ENCODE measurements around the gene GCNT4.

DNA sequence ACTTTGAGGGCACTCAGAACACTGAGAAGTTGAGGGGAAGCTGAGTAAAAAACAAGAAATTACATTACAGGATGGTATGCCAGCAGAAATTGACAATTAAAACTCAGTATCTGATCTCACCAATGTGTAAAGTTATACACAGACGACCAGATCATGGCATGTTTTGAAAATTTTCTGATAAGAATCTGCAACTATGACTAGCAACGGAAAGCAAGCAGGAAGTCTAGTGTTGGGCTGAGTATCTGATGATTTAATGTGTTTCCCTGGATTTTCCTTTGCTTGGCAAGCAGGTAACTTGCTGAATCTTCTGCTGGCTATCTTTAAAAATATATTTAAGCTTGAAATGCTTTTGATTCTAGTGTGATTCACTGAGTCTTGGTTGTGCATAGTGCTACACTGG lies 5.2 kb upstream of the GCNT4 start:
- TF ChIP-seq, protein P1, sequence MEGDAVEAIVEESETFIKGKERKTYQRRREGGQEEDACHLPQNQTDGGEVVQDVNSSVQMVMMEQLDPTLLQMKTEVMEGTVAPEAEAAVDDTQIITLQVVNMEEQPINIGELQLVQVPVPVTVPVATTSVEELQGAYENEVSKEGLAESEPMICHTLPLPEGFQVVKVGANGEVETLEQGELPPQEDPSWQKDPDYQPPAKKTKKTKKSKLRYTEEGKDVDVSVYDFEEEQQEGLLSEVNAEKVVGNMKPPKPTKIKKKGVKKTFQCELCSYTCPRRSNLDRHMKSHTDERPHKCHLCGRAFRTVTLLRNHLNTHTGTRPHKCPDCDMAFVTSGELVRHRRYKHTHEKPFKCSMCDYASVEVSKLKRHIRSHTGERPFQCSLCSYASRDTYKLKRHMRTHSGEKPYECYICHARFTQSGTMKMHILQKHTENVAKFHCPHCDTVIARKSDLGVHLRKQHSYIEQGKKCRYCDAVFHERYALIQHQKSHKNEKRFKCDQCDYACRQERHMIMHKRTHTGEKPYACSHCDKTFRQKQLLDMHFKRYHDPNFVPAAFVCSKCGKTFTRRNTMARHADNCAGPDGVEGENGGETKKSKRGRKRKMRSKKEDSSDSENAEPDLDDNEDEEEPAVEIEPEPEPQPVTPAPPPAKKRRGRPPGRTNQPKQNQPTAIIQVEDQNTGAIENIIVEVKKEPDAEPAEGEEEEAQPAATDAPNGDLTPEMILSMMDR (IDR thresholded peaks at IDR 0.05), result no peak
- no peak for TF ChIP-seq POLR2A (IDR thresholded peaks at IDR 0.05)

Data from prostate gland (tissue), 2 donors.